Measurements from ENCODE around the gene AP3M1.
"Not testable (repeated sequence)": the region's sequence is repeated elsewhere in the genome, so short reads cannot be mapped to it uniquely, and the experiment has no call there.

Gene AP3M1, protein sequence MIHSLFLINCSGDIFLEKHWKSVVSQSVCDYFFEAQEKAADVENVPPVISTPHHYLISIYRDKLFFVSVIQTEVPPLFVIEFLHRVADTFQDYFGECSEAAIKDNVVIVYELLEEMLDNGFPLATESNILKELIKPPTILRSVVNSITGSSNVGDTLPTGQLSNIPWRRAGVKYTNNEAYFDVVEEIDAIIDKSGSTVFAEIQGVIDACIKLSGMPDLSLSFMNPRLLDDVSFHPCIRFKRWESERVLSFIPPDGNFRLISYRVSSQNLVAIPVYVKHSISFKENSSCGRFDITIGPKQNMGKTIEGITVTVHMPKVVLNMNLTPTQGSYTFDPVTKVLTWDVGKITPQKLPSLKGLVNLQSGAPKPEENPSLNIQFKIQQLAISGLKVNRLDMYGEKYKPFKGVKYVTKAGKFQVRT

GRCh38 chr10:74150204-74150989 lies at the start of gene AP3M1:
AP3M1 (minus strand) TSS chr10:74150828; CDS start chr10:74138379, 12,449 bp downstream.
- DNase-seq: no peak

DNA sequence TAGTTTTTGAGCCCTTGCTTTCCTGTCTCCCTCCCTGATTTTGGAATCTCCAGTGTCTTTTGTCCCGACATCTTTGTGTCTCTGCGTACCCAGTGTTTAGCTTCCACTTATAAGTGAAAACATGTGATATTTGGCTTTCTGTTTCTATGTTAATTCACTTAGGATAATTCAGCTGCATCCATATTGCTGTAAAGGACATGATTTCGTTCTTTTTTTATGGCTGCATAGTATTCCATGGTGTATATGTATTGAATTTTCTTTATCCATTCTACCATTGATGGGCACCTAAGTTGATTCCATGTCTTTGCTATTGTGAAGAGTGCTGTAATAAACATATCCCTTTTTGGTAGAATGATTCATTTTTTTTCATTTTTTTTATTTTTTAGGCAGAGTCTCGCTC lies 48.7 kb upstream of the AP3M1 start:
- DNase-seq: no peak

DNA sequence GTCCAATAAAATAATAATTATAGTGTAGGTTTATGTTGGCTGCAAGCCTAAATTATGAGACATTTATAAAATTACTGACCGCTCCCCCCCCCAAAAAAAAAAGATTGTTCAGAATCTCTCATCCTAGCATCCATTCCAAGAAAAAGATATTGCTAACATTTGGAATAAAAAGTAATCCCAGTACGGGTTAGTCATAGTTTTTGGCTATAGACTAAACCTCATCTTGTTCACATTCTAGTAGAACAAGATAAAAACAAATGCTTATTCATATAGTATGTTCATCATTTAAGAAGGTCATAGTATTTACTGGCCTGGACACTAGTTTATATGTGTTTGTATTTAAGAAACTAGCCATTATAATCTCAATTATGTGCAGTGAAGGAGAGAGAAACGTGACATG lies 44.4 kb upstream of the AP3M1 start:
- DNase-seq: no peak

DNA sequence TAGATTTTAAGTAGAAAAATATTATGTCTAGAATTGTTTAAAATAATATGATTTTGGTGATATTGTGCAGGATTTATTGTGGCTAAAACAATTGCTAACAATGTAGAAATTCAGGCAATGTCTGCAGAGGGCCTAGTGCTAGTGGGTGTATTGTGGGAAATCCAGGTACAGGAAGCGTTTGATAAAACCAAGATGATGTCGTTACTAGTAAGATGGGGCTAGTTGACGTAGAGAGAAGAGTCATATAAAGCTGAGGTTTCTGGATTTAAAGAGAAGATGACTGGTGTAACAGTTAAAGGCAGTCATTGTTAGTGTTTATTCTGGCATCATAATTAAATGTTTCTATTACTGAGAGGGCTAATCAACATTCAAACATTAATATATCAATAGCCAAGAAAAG lies 43.9 kb upstream of the AP3M1 start:
- no peak for DNase-seq

- no peak for DNase-seq
These were observed 39.9 kb upstream of the AP3M1 start for GRCh38 chr10:74190494-74190893.

DNA sequence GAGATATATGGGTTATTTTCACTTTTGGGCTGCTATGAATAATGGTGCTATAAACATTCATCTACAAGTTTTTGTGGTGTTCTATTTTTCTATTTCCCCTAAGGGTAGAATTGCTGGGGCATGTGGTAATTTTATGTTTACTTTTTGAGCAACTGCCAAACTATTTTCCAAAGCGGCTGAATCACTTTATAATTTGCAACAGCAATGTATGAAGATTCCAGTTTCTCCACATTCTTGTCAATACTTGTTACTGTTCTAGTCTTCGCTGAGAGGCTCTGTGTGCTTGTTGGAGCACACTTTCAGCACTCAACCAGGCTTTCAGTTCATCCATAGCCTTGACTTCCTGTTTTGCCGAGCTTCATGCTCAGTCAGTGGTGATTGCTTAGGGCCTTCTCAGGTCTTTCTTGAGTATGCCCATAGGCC lies 39.4 kb upstream of the AP3M1 start:
- DNase-seq: no peak

DNA sequence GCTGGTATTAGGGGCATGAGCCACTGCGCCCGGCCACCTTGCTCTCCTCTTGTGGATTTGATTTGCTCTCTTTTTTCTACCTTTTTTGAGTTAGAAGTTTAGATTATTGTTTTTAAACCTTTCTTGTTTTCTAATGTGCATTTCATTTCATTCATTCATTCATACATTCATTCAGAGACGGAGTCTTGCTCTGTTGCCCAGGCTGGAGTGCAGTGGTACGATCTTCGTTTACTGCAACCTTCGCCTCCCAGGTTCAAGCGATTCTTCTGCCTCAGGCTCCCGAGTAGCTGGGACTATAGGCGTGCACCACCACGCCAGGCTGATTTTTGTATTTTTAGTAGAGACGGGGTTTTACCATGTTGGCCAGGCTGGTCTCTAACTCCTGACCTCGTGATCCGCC lies 38.0 kb upstream of the AP3M1 start:
- not testable (repeated sequence) for DNase-seq

DNA sequence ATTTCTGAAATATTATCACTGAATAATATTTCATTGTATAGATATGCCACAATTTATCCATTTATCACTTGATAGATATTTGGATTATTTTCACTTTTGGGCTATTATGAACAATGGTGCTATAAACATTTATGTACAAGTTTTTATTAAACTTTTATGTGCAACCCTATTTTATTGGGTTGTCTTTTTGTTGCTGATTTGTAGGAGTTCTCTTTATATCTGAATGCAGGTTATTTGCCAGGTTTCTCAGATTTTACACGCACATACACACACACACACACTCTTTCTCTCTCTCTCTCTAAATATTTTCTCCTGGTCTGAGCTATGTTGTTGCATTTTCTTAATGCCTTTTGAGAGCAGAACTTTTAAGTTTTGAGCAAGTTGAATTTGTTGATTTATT lies 36.6 kb upstream of the AP3M1 start:
- DNase-seq: no peak

DNA sequence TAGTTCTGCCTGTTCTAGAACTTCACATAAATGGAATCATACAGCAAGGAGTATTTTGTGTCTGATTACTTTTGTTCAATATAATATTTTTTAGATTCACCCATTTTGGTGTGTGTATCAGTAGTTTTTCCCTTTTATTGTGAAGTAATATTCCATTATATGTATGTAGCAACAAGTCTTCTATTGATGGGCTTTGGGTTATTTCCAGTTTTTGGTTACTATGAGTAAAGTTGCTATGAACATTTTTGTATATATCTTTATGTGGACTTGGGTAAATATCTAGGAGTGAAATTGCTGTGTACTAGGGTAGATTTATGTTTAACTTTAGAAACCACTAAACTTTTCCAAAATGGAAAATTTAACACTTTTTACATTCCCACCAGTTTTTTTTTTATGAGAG lies 36.0 kb upstream of the AP3M1 start:
- no peak for DNase-seq

GRCh38 chr10:74179111-74179710 lies 28.6 kb upstream of the AP3M1 start:
- DNase-seq: no peak

GRCh38 chr10:74178042-74178791 lies 27.6 kb upstream of the AP3M1 start:
- DNase-seq: no peak

DNA sequence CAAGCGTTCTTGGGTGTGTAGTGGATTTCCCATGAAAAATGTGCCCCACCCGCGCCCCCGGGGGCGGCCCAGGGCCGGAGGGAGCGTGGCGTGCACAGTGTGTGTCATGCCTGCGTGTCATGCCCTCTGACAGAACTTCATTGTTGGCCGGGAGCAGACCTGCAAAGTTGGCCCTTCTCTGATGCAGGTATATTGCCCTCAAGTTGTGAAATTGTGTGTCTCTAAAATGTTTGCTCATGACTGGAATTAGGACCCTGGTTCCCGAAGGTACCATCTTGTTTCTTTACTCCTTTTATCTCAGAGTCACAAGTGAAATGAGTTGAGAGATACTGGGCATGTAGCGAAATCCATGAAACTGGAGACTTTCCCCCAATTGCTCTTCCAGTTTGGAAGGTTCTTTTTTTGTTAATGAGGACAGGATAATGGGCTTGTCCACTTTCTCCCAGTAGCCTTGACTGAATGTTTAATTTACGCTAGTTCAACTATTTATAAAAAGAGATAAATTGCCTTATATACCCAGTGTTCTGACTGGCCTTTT lies 26.6 kb upstream of the AP3M1 start:
- DNase-seq: no peak

GRCh38 chr10:74176380-74177139 lies 25.9 kb upstream of the AP3M1 start:
- peak; percentile 44 for DNase-seq

DNA sequence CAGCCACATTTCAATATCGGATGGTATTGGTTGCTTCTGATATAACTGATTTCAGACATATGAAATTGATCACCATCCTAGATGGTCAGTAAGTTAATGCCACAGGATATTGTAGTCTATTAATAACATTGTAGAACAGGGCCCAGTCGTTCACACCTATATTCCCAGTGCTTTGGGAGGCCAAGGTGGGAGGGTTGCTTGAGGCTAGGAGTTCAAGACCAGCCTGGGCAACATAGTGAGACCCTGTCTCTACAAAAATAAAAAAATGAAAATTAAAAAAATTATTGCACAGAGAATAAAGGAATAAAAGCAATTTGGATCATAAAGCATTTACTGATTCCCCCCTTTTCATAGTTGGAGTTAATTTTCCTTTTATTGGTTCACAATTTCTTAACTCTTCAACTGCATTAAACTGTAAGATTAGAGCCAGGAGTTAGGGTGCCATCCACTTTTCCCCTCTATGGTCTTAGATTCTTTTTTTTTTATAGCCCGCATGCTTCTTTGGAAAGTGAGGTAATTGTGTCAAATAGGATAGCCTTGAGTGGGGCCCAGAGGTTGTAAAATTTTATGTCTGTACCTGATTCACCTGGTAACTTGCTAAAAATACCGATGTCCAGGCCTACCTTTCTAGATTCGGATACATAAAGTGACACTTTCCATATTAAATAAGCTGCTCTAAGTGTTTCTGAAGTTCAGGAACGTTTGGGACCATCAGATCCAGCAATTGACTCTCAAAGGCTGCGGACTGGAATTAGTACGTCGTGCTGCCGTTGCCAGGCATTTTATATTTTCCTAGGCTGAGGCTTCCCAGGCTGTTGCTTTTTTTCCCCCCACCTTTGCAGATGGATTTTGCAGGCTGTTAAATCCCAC lies 25.1 kb upstream of the AP3M1 start:
- no peak for DNase-seq

GRCh38 chr10:74174521-74174920 lies 23.9 kb upstream of the AP3M1 start:
- DNase-seq: no peak

- no peak for DNase-seq
These were observed 21.0 kb upstream of the AP3M1 start for GRCh38 chr10:74171625-74172024.

DNA sequence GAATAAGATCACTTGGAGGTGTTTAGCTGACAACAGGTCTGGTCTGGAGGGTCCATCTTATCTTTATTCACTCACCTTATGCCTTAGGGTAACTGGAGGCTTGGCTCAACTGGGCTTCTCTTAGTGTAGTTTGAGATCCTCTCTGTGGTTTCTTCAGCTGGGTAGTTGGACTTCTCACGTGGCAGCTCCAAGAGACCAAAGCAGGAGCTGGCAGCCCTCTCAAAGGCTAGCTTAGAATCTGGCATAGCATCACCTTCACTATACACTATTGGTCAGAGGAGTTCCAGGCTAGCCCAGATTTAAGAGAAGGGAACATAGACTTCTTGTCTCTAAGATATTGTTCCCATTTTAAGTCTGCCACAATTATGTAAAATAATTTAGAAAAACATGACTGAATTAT lies 16.8 kb upstream of the AP3M1 start:
- no peak for DNase-seq

DNA sequence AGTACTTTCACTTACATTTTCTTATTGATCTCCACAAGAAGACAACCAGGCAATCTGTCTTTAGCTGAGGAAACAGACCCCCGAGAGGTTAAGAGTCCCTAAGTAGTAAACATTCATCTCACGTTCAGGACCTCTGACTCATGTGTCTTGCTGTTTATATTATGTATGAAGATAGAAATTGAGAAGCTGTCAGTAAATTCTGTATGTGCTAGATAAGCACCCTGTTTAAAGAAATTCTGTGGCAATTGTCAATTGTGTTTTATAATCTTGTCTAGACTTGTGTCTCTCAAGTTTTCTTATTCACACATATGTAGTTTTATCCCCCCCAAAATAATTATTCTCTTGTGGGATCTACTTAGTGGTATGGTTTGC lies 14.9 kb upstream of the AP3M1 start:
- no peak for DNase-seq

- no peak for DNase-seq
These were observed 14.3 kb upstream of the AP3M1 start for GRCh38 chr10:74164716-74165529.
